Epithelial cell of esophagus (primary cell): ENCODE results near the gene LRRC8A.
"Not testable (repeated sequence)": the region's sequence is repeated elsewhere in the genome, so short reads cannot be mapped to it uniquely, and the experiment has no call there.

Source experiments
- DNase-seq: peaks from one replicate; pipeline ENCODE4 v3.0.0; 2010; ENCODE audit warnings: low read depth
- H3K4me3 ChIP-seq: 2 replicates; pipeline ENCODE4 v1.5.1; 2011; ENCODE audit warnings: mild to moderate bottlenecking, low read length, control low read depth
- TF ChIP-seq, protein P1 (sequence below): IDR thresholded peaks from 2 replicates; pipeline ENCODE4 v1.5.1; 2011; ENCODE audit warnings: low read depth, mild to moderate bottlenecking, low read length, control low read depth, inconsistent platforms; ENCODE audit not compliant: insufficient read depth; ENCODE audit errors: missing control alignments

Gene LRRC8A

DNA sequence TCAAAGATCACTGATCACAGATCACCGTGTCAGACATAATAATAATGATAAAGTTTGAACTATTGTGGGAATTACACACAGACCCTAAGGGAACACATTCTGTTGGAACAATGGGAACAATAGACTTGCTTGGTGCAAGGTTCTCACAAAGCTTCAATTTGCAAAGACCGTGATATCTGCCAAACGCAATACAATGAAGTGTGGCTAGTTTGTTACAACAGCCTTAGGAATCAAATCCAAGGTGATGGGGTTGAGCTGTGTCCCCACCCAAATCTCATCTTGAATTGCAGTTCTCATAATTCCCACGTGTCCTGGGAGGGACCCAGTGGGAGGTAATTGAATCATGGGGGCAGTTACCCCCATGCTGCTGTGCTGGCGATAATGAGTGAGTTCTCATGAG, 21.0 kb upstream of the LRRC8A start:
- no peak overlapping the region for H3K4me3 ChIP-seq
- no peak for DNase-seq
- TF ChIP-seq, protein P1, sequence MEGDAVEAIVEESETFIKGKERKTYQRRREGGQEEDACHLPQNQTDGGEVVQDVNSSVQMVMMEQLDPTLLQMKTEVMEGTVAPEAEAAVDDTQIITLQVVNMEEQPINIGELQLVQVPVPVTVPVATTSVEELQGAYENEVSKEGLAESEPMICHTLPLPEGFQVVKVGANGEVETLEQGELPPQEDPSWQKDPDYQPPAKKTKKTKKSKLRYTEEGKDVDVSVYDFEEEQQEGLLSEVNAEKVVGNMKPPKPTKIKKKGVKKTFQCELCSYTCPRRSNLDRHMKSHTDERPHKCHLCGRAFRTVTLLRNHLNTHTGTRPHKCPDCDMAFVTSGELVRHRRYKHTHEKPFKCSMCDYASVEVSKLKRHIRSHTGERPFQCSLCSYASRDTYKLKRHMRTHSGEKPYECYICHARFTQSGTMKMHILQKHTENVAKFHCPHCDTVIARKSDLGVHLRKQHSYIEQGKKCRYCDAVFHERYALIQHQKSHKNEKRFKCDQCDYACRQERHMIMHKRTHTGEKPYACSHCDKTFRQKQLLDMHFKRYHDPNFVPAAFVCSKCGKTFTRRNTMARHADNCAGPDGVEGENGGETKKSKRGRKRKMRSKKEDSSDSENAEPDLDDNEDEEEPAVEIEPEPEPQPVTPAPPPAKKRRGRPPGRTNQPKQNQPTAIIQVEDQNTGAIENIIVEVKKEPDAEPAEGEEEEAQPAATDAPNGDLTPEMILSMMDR: no peak

DNA sequence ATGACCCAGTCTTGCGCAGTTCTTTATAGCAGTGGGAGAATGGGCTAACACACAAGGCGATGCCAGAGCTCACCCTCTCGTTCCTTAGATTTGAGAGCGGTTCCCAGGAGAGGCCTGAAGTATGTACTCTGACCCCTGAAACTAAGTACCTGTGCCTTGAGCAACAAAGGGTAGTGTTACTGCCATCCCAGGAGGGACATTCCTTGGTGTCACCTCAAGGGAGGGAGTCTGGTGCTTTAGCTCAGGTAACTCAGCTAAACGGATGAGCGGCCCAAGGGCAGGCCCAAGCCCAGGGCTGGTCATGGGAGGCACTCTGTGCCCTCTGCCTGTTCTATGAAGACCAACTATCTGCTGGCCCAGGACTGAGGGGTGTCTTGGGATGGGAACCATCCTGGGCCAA, 20.4 kb upstream of the LRRC8A start:
- DNase-seq: no peak
- H3K4me3 ChIP-seq: no peak overlapping the region
- TF ChIP-seq, protein P1: no peak

DNA sequence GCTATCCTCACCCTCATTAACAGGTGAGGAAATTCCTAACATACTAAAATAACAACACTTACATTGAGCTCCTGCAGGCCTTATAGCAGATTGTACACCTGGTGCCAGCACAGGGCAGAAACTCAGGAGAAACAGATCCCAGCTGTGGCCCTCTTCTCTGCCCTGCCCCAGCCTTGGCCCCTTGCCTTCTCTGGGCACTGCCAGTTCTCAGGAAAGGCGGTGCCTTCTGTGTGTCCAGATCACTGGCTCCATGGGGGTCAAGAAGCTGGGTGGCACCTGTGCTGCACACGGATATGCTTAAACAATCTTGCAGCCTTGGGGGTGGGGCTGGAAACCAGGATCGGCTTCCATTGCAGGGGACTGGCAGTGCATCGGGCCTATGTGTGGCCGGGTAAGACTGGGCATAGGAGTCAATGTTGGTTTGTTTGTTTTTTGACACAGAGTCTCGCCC, 19.5 kb upstream of the LRRC8A start:
- DNase-seq: no peak
- H3K4me3 ChIP-seq: no peak overlapping the region
- TF ChIP-seq, protein P1: no peak

DNA sequence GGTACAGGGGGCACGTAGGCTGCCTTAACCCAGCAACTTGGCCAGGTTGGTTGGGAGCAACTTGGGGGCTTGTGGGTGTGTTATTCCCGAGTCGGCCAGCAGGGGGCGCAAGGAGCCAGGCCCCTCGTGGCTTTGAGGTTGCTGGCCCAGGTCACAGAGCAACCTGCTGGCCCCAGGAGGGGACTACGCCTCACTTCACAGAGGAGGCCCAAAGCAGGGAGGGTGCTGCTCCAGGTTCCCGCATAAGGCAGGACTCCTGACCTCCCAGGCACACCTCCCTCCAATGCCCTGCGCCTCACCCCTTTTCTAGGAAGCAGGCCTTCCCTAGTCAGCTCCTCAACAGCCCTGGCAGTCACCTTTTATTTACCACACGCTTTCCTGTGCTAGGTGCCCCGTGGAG, 18.3 kb upstream of the LRRC8A start:
- DNase-seq: peak; percentile 65
- TF ChIP-seq, protein P1: peak; percentile 87
- no peak overlapping the region for H3K4me3 ChIP-seq

DNA sequence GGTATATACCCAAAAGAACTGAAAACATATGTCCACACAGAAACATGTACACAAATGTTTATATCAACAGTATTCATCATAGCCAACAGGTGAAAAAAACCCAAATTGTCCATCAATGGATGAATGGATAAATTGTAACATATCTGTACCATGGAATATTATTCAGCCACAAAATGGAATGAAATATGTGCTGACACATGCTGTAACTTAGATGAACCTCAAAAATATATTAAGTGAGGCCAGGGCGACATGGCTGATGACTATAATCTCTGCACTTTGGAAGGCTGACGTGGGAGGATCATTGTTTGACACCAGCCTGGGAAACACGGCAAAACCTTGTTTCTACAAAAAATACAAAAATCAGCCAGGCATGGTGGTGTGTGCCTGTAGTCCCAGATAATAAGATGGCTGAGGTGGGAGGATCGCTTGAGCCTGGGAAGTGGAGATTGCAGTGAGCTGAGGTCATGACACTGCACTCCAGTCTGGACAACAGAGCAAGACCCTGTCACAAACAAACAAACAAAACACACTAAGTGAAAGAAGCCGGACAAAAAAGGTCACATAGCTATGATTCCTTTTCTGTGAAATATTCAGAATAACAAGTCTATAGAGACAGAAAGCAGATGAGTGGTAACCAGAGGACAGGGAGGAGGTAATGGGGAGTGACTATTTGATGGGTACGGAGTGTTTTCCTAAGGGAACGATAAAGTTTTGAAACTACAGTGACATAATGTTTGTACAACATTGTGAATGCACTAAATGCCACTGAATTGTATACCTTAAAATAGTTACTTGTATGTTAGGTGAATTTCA, 11.6 kb upstream of the LRRC8A start:
- no peak overlapping the region for H3K4me3 ChIP-seq

DNA sequence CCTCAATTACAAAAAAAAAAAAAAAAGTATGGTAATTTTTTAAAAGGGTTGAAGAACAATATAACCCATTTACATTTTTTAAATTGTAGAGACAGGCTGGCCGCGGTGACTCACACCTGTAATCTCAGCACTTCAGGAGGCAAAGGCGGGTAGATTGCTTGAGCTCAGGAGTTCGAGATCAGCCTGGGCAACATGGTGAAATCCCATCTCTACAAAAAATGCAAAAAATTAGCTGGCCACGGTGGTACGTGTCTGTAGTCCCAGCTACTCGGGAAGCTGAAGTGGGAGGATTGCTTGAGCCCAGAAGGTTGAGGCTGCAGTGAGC, 11.0 kb upstream of the LRRC8A start:
- DNase-seq: not testable (repeated sequence)

More for the DNA sequence above, 11.6 kb upstream of the LRRC8A start:
- TF ChIP-seq, protein P1: no peak
- no peak for DNase-seq

DNA sequence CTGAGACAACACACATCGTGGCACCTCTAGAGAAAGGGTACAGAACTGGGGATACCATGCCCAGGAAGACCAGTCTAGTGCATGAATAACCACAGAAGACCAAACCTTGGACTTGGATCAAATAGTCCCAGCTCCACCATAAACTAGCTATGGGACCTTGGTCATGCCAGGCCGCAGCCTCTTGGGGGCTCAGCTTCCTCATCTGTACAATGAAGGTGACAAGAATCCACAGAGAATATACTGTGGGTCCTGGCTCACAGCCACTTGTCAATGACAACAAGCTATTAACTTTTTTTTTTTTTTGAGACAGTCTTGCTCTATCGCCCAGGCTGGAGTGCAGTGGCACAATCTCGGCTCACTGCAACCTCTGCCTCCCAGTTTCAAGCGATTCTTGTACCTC, 4.1 kb upstream of the LRRC8A start:
- TF ChIP-seq, protein P1: no peak
- H3K4me3 ChIP-seq: no peak overlapping the region
- no peak for DNase-seq

More for the DNA sequence above, 11.0 kb upstream of the LRRC8A start:
- not testable (repeated sequence) for H3K4me3 ChIP-seq
